MM.1S (cell line): ENCODE data around the gene HS1BP3.

Experiments
- EZH2 ChIP-seq: fragments of 300-600 bp; sonication (generic); optimal IDR thresholded peaks from 2 replicates; pipeline ENCODE3; 2017; ENCODE audit warnings: low read depth, mild to moderate bottlenecking, antibody characterized with exemption, low read length, mixed read lengths
- EZH2phosphoT487 ChIP-seq: fragments of 300-600 bp; sonication (generic); IDR thresholded peaks from 2 replicates; pipeline ENCODE4 v1.6.1; 2018; ENCODE audit warnings: antibody characterized with exemption, low read length
- TF ChIP-seq, protein P1 (sequence below): fragments of 300-600 bp; sonication (generic); IDR thresholded peaks from 2 replicates; pipeline ENCODE4 v1.5.1; 2016; ENCODE audit warnings: antibody characterized with exemption, low read length, mixed read lengths

DNA sequence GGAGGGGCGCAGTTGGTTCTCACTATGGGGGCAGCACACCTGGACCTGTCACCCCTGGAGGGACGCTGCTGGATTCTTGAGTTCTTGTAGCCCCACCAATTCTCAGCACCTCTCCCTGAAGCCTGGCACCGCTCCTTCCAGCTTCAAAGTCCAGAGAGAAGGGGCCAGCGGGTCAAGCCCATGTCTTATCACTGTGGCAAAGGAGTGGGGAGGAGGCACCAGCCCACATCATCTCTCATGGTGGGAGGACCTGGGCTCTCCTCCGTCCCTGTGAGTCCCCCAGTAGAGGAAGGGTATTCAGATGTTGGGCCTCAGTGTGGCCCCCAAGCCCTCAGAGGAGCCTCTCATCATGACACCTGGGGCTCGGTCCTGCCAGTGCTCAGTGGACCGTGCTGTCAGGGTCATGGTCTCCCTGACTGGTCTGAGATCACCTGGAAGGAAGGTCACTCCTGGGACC, 67.4 kb downstream of the HS1BP3 start:
- TF ChIP-seq, protein P1, sequence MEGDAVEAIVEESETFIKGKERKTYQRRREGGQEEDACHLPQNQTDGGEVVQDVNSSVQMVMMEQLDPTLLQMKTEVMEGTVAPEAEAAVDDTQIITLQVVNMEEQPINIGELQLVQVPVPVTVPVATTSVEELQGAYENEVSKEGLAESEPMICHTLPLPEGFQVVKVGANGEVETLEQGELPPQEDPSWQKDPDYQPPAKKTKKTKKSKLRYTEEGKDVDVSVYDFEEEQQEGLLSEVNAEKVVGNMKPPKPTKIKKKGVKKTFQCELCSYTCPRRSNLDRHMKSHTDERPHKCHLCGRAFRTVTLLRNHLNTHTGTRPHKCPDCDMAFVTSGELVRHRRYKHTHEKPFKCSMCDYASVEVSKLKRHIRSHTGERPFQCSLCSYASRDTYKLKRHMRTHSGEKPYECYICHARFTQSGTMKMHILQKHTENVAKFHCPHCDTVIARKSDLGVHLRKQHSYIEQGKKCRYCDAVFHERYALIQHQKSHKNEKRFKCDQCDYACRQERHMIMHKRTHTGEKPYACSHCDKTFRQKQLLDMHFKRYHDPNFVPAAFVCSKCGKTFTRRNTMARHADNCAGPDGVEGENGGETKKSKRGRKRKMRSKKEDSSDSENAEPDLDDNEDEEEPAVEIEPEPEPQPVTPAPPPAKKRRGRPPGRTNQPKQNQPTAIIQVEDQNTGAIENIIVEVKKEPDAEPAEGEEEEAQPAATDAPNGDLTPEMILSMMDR: no peak
- TF ChIP-seq EZH2 (no peak), EZH2phosphoT487 (no peak)
